Central memory CD8-positive, alpha-beta T cell (primary cell): ENCODE measurements around the gene LFNG.

Source experiments
- ATAC-seq: fragments of 150-1000 bp; cut with Tn5 transposase; replicated peaks from 2 replicates; pipeline ENCODE4 v1.10.0; 2022; ENCODE audit warnings: mild to moderate bottlenecking, moderate FRiP score, moderate number of reproducible peaks; ENCODE audit not compliant: poor library complexity, severe bottlenecking; ENCODE audit errors: extremely low read depth
- DNase-seq, 2 donors: peaks; one replicate each; pipeline ENCODE4 v3.0.0; 2021; ENCODE audit warnings: low spot score in 2 of 2
- H3K27ac Mint-ChIP-seq: one replicate; pipeline ENCODE4 v1.8.0; 2022; ENCODE audit warnings: low read depth, mild to moderate bottlenecking, moderate library complexity, mixed read lengths
- H3K27me3 Mint-ChIP-seq: one replicate; pipeline ENCODE4 v1.8.0; 2022; ENCODE audit warnings: mixed read lengths
- H3K36me3 Mint-ChIP-seq: one replicate; pipeline ENCODE4 v1.8.0; 2022; ENCODE audit warnings: mild to moderate bottlenecking, moderate library complexity, mixed read lengths; ENCODE audit not compliant: insufficient read depth
- H3K4me1 Mint-ChIP-seq: one replicate; pipeline ENCODE4 v1.8.0; 2022; ENCODE audit warnings: mixed read lengths
- H3K4me3 Mint-ChIP-seq: one replicate; pipeline ENCODE4 v1.8.0; 2022; ENCODE audit warnings: mild to moderate bottlenecking, moderate library complexity, mixed read lengths
- H3K9me3 Mint-ChIP-seq: one replicate; pipeline ENCODE4 v1.8.0; 2022; ENCODE audit warnings: mixed read lengths

The LFNG gene

DNA sequence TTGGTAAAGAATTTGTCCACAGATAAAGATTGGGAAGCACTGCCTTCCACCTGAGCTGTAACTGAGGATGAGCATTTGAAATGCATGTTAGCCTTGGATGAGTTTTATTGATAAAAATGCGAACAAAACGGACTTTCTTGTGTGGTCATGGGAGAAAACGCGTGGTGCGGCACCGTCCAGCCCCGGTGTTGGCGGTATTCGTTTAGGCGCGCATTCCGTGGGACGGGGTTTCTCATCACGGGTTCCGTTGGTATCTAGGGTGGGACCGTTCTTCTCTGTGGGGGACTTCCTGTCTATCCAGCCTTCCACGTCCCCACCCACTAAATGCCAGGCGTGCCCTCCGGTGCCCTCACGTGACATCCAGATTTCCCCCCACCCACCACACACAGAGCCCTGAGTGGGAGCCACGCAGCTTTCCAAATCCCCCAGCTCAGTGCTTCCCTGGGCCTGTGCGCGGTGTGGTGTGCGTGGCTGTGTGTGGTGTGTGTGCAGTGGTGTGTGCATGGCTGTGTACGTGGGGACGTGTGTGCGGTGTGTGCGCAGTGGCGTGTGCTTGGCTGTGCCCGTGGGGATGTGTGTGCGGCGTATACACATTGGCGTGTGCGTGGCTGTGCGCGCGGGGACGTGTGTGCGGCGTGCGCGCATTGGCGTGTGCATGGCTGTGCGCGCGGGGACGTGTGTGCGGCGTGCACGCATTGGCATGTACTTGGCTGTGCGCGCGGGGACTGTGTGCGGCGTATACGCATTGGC, 57.3 kb downstream of the LFNG start:
- DNase-seq, result no peak
- H3K4me3 Mint-ChIP-seq, result no peak overlapping the region
- no peak for ATAC-seq
- H3K36me3 Mint-ChIP-seq, result peaks cover 7% of the 10 kb centered on the region
- no peaks in the 10 kb centered on the region for H3K4me1 Mint-ChIP-seq
- no peaks in the 10 kb centered on the region for H3K27me3 Mint-ChIP-seq
- no peak overlapping the region for H3K27ac Mint-ChIP-seq
- no peaks in the 10 kb centered on the region for H3K9me3 Mint-ChIP-seq
